ENCODE data around the gene RSPO4. TPM values are rescaled to one million over a fixed set of nuclear protein-coding genes. Genes with fewer than 3 reads are reported as not detected.

Gene RSPO4
- total RNA-seq, 4 donors from 2014 or later = 0.27 to 4.8 (median 0.65) TPM

DNA sequence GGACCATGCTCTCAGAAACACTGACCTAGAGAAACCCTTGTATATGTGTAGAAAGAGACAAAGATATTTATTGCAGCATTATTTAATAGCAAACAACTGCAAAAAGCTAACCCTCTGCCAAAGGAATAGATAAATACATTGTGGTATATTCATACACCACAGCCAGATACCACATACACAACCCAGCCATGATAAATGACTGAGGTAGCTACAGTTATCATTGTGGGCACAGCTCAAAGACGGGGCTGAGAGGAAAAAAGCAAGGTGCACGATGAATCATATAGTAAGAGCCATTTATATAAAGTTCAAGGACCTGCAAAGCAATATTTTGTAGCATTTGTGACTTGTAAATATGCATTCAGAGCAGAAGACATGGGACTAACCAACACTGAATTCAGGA lies 30.8 kb downstream of the RSPO4 start:
- DNase-seq = no peak
- H3K9me3 ChIP-seq = no peaks in the 10 kb centered on the region
- H3K27ac ChIP-seq = no peak overlapping the region
- intact Hi-C loops (cut with DNase I) = loop anchor here (10.0 kb wide), 1 partner anchor 143 kb away; the partner anchor contains the start of gene PSMF1
- H3K4me1 ChIP-seq = peaks cover 16 to 25% of the 10 kb centered on the region in 2 donors
- TF ChIP-seq, protein P1, sequence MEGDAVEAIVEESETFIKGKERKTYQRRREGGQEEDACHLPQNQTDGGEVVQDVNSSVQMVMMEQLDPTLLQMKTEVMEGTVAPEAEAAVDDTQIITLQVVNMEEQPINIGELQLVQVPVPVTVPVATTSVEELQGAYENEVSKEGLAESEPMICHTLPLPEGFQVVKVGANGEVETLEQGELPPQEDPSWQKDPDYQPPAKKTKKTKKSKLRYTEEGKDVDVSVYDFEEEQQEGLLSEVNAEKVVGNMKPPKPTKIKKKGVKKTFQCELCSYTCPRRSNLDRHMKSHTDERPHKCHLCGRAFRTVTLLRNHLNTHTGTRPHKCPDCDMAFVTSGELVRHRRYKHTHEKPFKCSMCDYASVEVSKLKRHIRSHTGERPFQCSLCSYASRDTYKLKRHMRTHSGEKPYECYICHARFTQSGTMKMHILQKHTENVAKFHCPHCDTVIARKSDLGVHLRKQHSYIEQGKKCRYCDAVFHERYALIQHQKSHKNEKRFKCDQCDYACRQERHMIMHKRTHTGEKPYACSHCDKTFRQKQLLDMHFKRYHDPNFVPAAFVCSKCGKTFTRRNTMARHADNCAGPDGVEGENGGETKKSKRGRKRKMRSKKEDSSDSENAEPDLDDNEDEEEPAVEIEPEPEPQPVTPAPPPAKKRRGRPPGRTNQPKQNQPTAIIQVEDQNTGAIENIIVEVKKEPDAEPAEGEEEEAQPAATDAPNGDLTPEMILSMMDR (IDR thresholded peaks at IDR 0.05) = no peak
- H3K36me3 ChIP-seq = no peaks in the 10 kb centered on the region
- 82 to 91% methylated on average over 2 of the region's 2 CpGs for WGBS, 2 donors
- no peaks in the 10 kb centered on the region for H3K27me3 ChIP-seq
- no peak overlapping the region for H3K4me3 ChIP-seq (replicated peaks in 1 of 3)

DNA sequence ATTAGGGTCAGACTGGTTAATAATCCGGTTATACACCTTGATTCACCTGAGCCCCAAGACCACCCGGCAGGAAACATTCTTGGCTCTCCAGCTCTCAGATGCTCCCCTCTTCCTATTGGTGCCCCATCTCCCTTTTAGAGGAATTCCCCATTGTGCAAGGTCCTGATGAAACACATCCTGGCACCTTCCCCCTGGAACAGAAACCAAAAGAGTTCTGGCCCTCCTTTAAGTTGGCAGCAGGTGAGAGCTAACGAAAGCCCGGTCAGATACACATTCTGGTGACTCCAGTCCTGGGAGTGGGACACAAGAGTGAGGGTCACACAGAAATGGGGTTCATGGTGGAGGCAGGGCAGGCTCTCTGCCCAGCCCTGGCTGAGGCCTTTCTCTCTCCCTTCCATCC lies 32.2 kb downstream of the RSPO4 start:
- 69 to 96% methylated on average over 4 of the region's 4 CpGs for WGBS, 2 donors
- Histone ChIP-seq H3K27me3 (no peaks in the 10 kb centered on the region), H3K4me1 (peaks cover 9 to 14% of the 10 kb centered on the region in 2 donors), H3K27ac (no peak overlapping the region), H3K36me3 (no peaks in the 10 kb centered on the region), H3K9me3 (no peaks in the 10 kb centered on the region), H3K4me3 (replicated peaks in 1 of 3) (no peak overlapping the region)
- TF ChIP-seq, protein P1 (IDR thresholded peaks at IDR 0.05) = no peak
- no peak for TF ChIP-seq POLR2A (IDR thresholded peaks at IDR 0.05)
- DNase-seq = no peak
- intact Hi-C loops (cut with DNase I) = loop anchor here (10.0 kb wide), 1 partner anchor 145 kb away; the partner anchor contains the start of gene PSMF1

DNA sequence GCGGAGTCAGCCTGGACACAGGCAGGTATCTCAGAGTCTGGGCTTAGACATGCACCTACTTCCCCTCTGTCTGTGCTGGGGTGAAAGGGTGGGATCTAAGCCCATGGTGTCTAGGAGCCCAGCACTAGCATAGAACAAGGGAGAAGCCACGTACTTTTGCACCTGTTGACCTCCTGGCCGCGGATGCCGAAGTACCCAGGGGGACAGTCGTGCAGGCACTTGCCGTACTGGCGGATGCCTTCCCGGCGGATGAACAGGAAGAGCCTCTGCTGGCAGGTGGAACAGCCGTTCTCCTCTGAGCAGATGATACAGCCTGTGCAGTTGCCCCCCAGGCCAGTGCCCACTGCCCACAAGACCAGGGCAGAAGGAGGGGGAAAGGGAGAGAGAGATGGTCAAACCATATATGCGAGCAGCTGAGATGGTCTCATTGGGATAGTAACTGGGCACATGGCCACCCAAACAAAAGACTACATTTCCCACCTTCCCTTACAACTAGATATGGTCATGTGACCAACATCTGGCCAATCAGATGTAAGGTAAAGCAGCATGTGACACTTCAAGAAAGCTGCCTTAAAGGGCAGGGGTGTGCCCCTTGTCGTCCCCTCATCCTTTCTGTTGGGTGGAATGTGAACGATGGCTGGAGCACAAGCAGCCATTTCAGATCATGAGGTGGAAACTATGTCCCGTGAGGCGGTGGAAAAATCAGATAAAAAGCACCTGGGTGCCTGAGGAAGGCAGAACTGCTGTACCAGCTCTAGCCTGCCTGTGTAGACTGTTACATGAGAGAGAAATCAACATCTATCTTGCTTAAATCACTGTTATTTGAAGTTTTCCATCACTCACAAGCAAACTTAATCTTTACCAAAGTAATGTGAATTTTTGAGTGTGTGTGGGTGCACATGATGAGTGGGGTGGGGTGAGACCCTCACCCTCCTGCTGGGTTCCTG lies 34.0 kb downstream of the RSPO4 start:
- Histone ChIP-seq H3K4me3 (replicated peaks in 1 of 3) (no peak overlapping the region), H3K36me3 (no peaks in the 10 kb centered on the region), H3K27ac (no peak overlapping the region), H3K9me3 (no peaks in the 10 kb centered on the region), H3K4me1 (no peaks in the 10 kb centered on the region), H3K27me3 (no peaks in the 10 kb centered on the region)
- DNase-seq = no peak
- WGBS, 2 donors = 88 to 95% methylated on average over 9 to 16 of the region's 16 CpGs
- TF ChIP-seq, protein P1 (IDR thresholded peaks at IDR 0.05) = no peak
- TF ChIP-seq POLR2A (IDR thresholded peaks at IDR 0.05) = no peak
- intact Hi-C loops (cut with DNase I) = no loop called here

DNA sequence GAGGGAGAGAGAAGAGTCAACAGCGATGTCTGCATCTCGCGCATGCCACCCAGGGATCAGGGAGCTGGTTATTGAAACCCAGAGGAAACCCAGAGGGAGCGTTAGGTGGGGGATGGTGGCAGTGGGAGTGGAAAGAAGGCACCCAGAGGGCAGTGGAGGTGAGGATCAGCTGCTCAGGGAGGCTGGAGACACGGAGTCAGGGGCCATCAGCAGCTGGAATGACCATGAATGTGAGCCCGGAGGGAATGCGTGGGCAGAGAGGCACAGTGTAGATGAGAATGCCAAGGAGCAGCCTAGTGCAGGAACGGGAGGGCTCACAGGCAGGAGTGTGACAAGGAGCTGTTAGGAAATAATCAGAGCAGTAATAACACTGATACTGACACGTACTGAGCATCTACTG lies 36.2 kb downstream of the RSPO4 start:
- no peaks in the 10 kb centered on the region for H3K9me3 ChIP-seq
- no peak overlapping the region for H3K27ac ChIP-seq
- no peak overlapping the region for H3K4me3 ChIP-seq (replicated peaks in 1 of 3)
- H3K4me1 ChIP-seq = no peaks in the 10 kb centered on the region
- no peak for DNase-seq
- intact Hi-C loops (cut with DNase I) = no loop called here
- WGBS, 2 donors = 76% methylated on average over 9 of the region's 9 CpGs
- TF ChIP-seq, protein P1 (IDR thresholded peaks at IDR 0.05) = no peak
- TF ChIP-seq POLR2A (IDR thresholded peaks at IDR 0.05) = no peak
- no peaks in the 10 kb centered on the region for H3K36me3 ChIP-seq
- no peaks in the 10 kb centered on the region for H3K27me3 ChIP-seq

DNA sequence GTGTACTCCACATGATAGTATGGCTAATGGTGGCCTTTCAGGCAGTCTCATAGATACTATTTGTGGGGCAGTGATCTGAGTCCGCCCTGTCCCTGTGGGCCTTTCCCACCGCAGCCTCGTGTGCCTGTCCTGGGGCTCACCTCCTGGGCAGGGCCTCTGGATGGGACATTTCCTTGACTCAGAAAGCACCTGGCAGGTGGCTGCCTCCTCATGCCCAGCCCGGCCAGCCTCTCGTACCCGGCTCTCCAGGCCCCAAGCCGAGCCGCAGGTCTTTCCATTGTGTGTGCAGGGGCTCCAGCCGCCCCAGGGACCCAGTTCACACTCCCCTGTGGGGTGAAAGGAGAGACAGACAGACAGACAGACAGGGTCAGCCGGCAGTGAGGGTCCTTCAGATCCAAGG lies 38.3 kb downstream of the RSPO4 start:
- Histone ChIP-seq H3K4me3 (replicated peaks in 1 of 3) (no peak overlapping the region), H3K9me3 (no peaks in the 10 kb centered on the region), H3K4me1 (peaks cover 10% of the 10 kb centered on the region in 2 donors), H3K27me3 (no peaks in the 10 kb centered on the region), H3K27ac (no peak overlapping the region), H3K36me3 (no peaks in the 10 kb centered on the region)
- DNase-seq = no peak
- TF ChIP-seq POLR2A (IDR thresholded peaks at IDR 0.05) = no peak
- intact Hi-C loops (cut with DNase I) = no loop called here
- WGBS, 2 donors = 84 to 91% methylated on average over 10 of the region's 10 CpGs
